GM15510 (cell line): ENCODE measurements around the gene PDE1C.

ENCODE experiments used
- POLR2A ChIP-seq: IDR thresholded peaks from 3 replicates; pipeline ENCODE4 v1.6.1; 2011; ENCODE audit warnings: borderline replicate concordance; ENCODE audit not compliant: insufficient read length; ENCODE audit errors: extremely low read depth

Gene PDE1C

GRCh38 chr7:31744294-31744874, 325.8 kb downstream of the PDE1C start:
- TF ChIP-seq POLR2A = no peak

- no peak for TF ChIP-seq POLR2A
Measured at GRCh38 chr7:31741852-31742251, 328.4 kb downstream of the PDE1C start.

- no peak for TF ChIP-seq POLR2A
Measured at GRCh38 chr7:31735991-31736982, 333.9 kb downstream of the PDE1C start.

- TF ChIP-seq POLR2A = no peak
Measured at GRCh38 chr7:31734456-31734855, 335.8 kb downstream of the PDE1C start.

- TF ChIP-seq POLR2A = no peak
Measured at GRCh38 chr7:31729195-31729804, 340.9 kb downstream of the PDE1C start.

- no peak for TF ChIP-seq POLR2A
Measured at GRCh38 chr7:31724696-31725095, 345.5 kb downstream of the PDE1C start.

- no peak for TF ChIP-seq POLR2A
Measured at GRCh38 chr7:31720366-31720765, 349.8 kb downstream of the PDE1C start.

- TF ChIP-seq POLR2A = no peak
Measured at GRCh38 chr7:31716355-31716754, 353.9 kb downstream of the PDE1C start.

GRCh38 chr7:31710171-31710570, 360.0 kb downstream of the PDE1C start:
- TF ChIP-seq POLR2A = no peak

- TF ChIP-seq POLR2A = no peak
Measured at GRCh38 chr7:31707089-31707488, 363.1 kb downstream of the PDE1C start.

GRCh38 chr7:31705377-31705776, 364.8 kb downstream of the PDE1C start:
- TF ChIP-seq POLR2A = no peak

- no peak for TF ChIP-seq POLR2A
Measured at GRCh38 chr7:31702354-31702753, 367.9 kb downstream of the PDE1C start.
